SH-SY5Y (cell line): Measurements from ENCODE around the gene IMMP2L.

ENCODE experiments used
- GATA2 ChIP-seq: IDR thresholded peaks from 2 replicates; pipeline ENCODE4 v1.6.1; 2011; ENCODE audit warnings: mild to moderate bottlenecking, low read depth, low read length
- GATA3 ChIP-seq: IDR thresholded peaks from 2 replicates; pipeline ENCODE4 v1.6.1; 2011; ENCODE audit warnings: low read depth, mild to moderate bottlenecking, low read length, moderate library complexity

DNA sequence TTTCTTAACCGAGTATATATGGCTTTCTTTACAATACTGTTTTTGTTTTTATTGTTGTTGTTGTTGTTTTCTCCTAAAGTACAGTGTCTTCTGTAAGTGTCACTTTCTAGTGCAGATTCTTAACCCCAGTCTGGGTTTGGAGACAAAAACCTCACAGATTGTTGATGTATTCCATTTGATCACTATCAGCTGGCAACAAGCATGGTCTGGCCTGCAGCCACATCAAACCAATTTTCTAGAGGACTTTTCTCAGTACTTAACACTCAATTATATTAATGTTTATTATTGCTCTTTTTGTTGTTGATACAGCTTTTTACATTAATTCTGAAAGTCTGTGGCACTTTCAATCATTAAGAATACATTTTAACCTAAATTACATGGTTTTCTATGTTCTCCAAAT lies 454.3 kb downstream of the IMMP2L start:
- peak; percentile 97 for TF ChIP-seq GATA3
- peak; percentile 96 for TF ChIP-seq GATA2
